CD4-positive, alpha-beta T cell treated with Interleukin-15 for 4 hours (primary cell): ENCODE data around the gene STAB1.

Experiments used
- DNase-seq: peaks from one replicate; pipeline ENCODE4 v3.0.0-alpha.2; 2020; ENCODE audit warnings: low spot score

The STAB1 gene

GRCh38 chr3:52534281-52535183, 39.4 kb downstream of the STAB1 start:
- DNase-seq, result no peak

DNA sequence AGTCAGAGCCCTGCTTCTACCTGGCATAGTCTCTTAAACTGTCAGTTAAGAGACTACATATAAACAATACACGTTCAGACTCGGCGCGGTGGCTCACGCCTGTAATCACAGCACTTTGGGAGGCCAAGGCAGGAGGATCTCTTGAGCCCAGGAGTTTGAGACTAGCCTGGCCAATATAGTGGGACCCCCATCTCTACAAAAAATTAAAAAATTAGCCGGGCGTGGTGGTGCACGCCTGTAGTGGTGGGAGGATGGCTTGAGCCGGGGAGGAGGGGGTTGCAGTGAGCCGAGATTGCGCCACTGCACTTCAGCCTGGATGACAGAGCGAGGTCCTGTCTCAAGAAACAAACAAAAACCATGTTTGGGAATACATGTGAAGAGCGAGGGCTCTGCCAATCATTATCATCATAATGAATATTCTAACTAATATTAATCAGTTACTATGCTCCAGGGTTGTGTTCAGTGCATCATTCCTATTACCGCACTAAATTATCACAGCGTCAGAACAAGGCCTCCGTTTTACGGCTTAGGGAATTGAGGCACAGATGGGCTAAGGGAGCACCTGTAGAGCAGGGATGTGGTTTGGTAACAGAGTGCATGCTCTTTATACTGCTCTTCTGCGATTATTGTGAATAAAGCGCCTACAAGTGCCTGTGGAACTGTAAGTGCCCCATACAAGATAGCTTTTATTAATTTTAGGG, 40.4 kb downstream of the STAB1 start:
- no peak for DNase-seq

- DNase-seq, result no peak
Observed at GRCh38 chr3:52536112-52536368, 40.9 kb downstream of the STAB1 start.

DNA sequence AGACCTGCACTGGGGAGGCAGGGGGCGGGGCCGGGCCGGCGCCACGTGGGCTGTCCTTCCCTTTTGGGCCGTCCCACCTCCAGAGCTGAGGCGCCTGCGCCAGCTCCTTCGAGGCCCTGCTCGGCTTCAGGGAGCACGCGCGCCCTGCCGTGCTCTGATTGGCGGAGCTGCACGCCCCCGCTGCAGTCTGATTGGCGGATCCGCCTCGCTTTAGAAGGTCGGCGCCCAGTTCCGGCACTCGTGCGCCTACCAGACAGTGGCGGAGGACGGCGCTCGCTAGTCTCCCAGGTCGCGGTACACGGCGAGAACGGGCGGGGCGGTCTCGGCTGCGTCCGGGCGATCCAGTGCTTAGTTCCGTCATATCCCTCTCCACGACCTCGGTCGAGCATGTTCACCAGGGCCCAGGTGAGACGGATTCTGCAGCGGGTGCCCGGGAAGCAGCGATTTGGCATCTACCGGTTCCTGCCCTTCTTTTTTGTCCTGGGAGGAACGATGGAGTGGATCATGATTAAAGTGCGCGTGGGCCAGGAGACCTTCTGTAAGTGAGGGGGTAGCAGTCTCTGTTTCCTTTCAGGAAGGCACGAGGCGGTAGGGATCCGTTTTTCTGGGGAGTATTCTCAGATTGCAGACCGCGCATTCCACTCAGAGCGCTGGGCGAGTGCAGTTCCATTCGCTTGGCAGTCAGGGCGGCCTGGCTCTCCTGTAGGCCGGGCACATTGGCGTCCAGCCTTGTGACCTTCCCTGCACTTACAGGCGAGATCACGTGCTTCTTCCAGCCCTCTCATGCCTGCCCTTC, 41.4 kb downstream of the STAB1 start, which contains the start of gene UQCC5:
Gene UQCC5 (plus strand): TSS at position 237 of the 796 bp plus-strand sequence. CDS start 151 bp downstream, at position 388.
- DNase-seq, result peak; percentile 98

GRCh38 chr3:52537165-52537620, 42.1 kb downstream of the STAB1 start:
- DNase-seq, result no peak

- DNase-seq, result no peak
Observed at GRCh38 chr3:52537726-52538421, 42.7 kb downstream of the STAB1 start.

DNA sequence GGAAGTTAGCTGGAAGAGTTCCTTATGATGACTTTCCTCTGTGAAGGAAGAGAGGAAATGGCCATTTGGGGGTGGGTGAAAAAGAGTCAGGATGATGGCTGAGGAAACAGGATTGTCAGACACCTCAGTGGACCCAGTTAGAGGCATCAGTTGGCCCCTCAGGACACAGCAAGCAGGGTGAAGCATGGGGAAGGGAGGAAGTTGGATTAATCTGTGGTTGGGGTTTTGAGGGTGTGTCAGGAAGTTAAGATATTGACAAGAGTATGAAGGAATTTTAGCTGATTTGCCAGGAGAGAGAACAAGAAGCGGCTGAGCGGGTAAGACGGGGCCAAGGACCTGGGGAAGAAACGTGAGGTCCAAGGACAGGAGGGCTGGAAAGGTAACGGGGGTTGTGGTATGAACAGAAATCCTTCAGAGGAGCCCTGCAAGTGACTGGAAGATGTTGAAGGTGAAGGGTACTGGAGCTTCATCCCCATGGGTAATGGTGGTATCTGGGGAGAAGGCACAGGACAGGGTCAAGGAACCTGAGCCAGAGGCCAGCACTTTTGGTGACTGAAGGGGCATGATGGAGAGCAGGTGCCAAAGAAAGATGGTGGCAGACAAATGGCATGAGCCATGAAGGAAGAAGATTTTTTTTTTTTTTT, 44.0 kb downstream of the STAB1 start:
- no peak for DNase-seq

DNA sequence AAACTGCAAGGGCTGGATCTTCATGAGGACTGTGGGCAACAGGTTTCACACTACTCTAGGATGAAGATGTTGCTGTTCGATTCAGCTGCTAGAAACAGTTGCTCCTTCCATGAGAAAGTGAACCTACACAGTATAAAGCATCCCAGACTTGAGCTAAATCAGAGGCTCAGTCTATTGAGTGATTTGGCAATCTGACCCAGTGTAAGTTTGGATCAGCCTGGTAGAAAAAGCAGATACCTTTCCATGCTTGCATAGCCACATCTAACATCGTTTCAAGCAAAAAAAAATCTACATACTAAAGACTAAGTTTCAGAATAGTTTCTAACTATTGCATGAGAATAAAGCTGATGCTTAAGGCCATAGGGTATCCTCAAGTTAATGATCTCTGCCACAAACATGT, 45.9 kb downstream of the STAB1 start:
- no peak for DNase-seq

DNA sequence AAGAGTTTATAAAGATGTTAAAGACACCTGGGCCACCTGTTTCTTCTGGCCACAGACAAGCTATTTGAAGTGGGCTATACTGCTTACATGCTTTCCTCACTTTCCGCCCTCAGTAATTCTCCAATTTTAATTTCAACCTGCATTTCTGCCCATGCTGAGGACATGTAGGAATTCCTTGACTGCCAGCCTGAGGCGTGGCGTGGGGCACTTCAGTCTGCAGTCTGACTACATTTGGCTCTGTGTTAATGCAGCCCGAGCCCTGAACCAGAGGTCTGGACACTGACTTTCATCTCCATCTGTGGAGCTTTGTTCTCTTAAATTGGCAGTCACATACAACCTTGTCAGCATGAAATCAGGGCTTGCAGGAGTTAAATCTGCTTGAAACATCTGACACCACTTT, 49.8 kb downstream of the STAB1 start:
- DNase-seq, result no peak

GRCh38 chr3:52546111-52546901, 51.2 kb downstream of the STAB1 start:
- DNase-seq, result no peak

DNA sequence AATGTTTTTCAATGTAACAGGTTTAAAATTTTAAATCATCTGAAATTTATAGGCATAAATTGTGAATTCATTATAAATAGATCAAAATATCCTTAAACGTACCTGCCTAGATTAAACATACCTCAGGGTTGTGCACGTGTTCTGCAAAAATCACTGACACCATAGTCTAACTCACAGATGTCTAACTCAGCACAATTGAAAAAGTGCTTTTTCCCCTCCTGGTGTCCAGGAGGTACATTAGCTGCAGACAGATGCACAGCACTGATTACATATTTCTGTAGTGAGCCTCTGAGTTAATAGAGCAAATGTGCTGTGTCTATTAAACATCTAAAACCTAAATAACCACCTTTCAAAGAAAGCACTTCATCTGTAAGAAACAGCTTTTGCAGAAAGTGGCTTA, 52.0 kb downstream of the STAB1 start:
- DNase-seq, result no peak

GRCh38 chr3:52551118-52551517, 56.0 kb downstream of the STAB1 start:
- no peak for DNase-seq

- DNase-seq, result no peak
Observed at GRCh38 chr3:52552089-52552488, 57.0 kb downstream of the STAB1 start.

DNA sequence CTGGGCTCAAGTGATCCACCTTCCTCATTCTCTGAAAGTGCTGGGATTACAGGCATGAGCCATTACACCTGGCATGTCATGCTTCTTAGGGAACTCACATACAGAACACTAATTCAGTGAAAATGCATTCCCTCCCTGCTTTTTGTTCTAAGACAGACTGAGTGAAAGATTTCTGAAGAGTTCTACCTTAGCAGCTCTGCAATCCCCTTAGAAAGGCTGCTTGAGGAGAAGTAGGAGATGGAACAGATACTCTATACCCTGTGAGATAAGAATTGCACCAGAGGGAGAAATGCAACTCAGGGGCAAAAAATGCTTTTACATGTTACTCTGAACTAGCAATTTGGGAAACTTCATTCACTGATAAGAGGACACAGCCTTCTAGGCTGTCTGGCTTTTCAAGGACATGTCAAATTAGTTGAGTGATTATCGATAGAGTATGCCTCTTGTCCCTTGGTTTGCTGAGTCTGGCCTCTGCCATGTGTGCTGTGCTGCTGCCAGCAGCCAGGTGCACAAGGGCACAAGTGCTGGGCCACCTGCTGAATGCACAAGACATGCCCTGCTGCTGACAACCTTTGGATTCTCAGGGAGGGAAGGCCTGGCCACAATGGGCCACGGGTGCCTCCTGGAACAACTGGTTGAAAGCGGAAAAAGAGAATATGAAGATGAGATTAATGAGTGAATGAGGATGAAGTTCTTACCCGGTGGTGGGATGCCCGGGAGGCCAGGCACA, 59.1 kb downstream of the STAB1 start:
- no peak for DNase-seq

GRCh38 chr3:52555056-52555455, 59.9 kb downstream of the STAB1 start:
- no peak for DNase-seq

- DNase-seq, result no peak
Observed at GRCh38 chr3:52557011-52557960, 62.1 kb downstream of the STAB1 start.

DNA sequence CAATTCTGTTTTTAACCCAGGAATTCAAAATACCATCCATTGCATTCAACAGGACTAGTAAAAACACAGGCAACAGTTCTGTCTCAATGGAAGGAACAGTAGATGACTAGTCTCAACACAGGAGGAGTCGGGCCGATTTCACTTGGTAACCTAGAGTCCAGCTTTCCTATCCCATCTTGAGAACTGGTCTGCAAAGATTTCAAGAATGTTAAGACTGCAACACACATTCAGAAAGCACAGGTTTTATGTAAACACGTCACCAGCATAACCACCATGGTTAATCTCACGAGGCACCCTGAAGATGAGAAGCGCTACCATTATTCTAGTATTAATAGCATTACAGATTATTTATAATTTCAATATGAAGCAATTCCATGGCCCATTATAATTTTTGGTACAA, 63.3 kb downstream of the STAB1 start:
- no peak for DNase-seq

DNA sequence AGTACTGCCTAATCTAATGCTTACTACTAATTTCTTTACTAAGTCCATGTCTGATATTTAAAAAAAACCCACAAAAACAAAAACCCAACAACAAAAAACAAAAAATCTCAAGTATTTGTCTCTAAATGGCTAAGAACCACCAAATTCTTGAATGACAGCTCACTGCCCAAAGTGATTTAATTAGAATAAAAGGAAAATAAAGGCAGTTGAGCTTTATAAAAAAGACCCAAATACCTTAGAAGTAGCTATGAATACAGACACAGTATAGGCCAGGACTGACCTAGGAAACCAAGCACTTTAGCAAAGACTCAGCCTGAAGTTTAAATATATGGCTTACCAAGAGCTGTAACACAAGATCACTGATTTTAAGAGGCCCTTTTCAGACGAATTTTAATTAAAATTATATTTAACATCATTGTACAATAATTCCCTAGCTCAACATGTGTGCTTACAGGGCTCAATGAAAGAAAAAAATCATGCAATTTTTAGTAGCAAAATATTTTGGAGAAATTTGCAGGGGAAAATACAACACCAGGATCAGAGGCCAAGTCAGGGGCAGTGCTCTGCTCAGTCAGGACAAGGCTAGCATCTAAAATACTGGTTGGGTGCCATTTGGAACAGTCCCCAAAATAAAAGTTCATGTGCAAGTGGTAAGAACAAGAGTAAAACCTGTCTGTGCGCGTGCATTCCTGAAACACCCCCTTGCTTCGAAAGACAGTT, 66.0 kb downstream of the STAB1 start:
- no peak for DNase-seq
